Measurements from ENCODE around the gene PTPRC.
"Not testable (repeated sequence)": the region's sequence is repeated elsewhere in the genome, so short reads cannot be mapped to it uniquely, and the experiment has no call there.

Gene PTPRC

DNA sequence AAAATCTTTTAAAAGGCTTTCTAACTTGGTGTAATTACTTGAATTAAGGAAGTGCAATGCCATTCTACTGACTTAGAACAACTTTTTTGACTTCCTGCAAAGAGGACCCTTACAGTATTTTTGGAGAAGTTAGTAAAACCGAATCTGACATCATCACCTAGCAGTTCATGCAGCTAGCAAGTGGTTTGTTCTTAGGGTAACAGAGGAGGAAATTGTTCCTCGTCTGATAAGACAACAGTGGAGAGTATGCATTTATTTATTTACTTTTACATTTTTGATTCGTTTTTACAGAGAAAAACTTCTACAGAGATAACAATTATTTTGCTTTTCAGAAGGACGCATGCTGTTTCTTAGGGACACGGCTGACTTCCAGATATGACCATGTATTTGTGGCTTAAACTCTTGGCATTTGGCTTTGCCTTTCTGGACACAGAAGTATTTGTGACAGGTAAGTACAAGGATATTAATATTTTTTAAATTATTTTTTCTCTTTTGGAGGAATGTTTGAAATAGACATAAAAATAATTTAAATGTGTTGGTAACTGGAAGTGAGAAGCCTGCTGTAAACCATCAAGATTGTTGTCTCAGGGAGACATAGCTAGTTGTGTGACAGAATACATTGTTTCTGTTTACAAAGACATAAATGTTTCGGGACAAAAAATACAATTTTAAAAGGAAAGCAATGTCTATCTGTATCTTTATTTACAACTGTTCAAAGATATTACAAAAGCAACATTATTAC lies at the start of gene PTPRC:
PTPRC (plus strand) TSS at position 147 of the 742 bp plus-strand sequence; CDS start at position 376, 229 bp downstream.
- no peak for DNase-seq (ENCODE audit: low read depth in 2 of 2)

DNA sequence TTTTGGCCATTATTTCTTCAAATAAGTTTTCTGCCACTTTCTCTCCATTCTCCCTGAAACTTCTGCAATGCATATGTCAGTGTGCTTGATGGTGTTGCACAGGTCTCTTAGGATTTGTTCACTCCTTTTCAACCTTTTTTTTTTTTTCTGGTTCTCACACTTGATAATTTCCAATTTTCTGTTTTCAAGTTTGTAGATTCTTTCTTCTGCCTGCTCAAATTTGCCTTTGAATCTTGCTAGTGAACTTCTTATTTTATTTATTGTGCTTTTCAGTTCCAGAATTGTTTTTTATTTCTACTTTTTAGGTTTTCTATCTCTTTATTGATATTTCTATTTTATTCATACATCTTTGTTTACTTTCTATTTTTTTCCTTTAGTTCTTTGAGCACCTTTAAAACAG lies 48.4 kb upstream of the PTPRC start:
- no peak for DNase-seq (ENCODE audit: low read depth in 2 of 2)

GRCh38 chr1:198595765-198596164 lies 43.1 kb upstream of the PTPRC start:
- no peak for DNase-seq (ENCODE audit: low read depth in 2 of 2)

DNA sequence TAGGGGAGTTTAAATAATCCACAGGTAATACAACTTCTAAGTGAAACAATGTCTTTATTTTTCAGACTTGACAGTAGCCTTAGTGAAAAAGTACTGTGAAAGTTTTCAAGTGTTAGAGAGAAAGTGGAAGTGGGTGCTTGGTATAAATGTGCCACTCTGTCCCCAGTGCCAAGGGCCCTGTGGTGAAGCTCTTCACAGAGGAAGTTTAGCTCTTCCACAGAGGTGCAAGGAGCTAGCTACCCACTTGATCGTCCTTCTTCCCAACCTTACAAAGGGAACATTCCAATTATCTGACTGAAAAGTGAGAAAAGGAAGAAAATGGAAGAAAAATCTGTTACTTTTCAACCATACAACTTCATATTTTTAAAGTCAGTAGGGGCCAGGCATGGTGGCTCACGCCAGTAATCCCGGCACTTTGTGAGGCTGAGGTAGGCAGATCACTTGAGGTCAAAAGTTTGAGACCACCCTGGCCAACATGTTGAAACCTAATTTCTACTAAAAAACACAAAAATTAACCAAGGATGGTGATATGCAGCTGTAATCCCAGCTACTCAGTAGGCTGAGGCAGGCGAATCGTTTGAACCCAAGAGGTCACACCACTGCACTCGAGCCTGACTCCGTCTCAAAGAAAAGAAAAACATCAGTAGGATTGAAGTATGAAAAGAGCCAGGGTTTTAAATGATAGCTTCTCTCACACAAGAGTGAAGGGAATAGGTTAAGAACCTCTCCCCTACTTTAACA lies 41.0 kb upstream of the PTPRC start:
- DNase-seq (ENCODE audit: low read depth in 2 of 2) = no peak

- no peak for DNase-seq (ENCODE audit: low read depth in 2 of 2)
These were observed 40.0 kb upstream of the PTPRC start for GRCh38 chr1:198598796-198599321.

- DNase-seq (ENCODE audit: low read depth in 2 of 2) = no peak
These were observed 39.1 kb upstream of the PTPRC start for GRCh38 chr1:198599749-198600148.

GRCh38 chr1:198600906-198601305 lies 37.9 kb upstream of the PTPRC start:
- no peak for DNase-seq (ENCODE audit: low read depth in 2 of 2)

GRCh38 chr1:198601310-198601709 lies 37.5 kb upstream of the PTPRC start:
- DNase-seq (ENCODE audit: low read depth in 2 of 2) = not testable (repeated sequence)

- DNase-seq (ENCODE audit: low read depth in 2 of 2) = peak; percentile 97 to 99
These were observed 36.6 kb upstream of the PTPRC start for GRCh38 chr1:198601936-198602889.

DNA sequence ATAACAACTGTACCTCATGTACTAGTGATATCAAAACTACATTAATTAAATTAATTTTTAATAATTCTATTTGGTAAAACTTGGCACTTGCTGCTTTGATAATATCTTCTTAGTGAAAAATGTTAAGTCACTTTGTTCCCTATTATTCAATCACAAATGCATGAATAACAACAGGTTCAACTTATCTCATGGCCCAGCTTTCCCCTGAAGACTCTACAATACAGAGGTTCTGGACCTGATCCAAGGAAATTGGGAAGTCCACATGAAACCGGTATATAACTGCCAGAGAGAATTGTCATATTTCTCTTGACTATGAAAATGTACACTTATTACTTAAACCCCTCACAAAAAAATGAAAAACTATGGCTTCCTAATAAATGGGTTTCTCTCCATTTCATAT lies 33.9 kb upstream of the PTPRC start:
- DNase-seq (ENCODE audit: low read depth in 2 of 2) = no peak

- no peak for DNase-seq (ENCODE audit: low read depth in 2 of 2)
These were observed 33.4 kb upstream of the PTPRC start for GRCh38 chr1:198605406-198605805.

- DNase-seq (ENCODE audit: low read depth in 2 of 2) = peak; percentile 66 to 77
These were observed 32.8 kb upstream of the PTPRC start for GRCh38 chr1:198606020-198606438.

GRCh38 chr1:198607714-198608113 lies 31.1 kb upstream of the PTPRC start:
- no peak for DNase-seq (ENCODE audit: low read depth in 2 of 2)

DNA sequence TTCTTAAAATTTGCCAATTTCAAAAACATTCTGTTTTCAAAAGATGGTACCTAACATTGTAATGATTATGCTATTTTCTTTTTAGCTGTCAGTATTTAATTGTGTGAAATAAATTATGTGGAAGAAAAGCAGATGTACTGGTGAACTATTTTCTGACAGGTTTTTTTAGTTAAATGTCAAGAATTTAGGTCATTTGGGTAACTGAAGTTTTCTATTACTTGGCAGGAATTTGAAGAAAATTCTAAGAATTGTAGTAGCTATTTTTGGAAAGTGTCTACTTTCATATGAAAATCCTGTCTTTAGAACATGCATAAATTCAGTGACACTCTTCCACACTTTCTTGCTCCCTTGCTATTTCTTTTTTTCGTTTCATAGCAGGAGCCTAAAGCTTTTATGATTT lies 28.5 kb upstream of the PTPRC start:
- peak; percentile 20 to 35 for DNase-seq (ENCODE audit: low read depth in 2 of 2)

DNA sequence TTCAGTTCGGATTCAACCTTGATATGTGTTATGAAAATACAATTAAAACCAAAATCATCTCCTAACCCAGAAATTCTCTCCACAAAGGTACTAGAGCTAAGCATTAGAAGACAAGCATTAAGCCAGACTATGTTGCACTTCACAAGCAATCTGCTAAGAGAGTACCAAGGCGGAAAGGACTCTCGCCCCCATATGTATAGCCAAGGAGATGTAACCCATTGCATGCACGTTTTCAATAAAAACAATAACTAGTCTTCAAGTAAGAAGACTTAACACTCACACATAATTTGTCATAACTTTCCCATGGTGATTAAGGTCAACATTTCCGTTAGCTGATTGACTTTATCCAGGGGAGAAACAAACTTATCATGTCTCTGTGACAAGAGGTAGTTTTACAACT lies 27.6 kb upstream of the PTPRC start:
- no peak for DNase-seq (ENCODE audit: low read depth in 2 of 2)

GRCh38 chr1:198612471-198613260 lies 26.2 kb upstream of the PTPRC start:
- DNase-seq (ENCODE audit: low read depth in 2 of 2) = no peak

GRCh38 chr1:198617406-198617805 lies 21.4 kb upstream of the PTPRC start:
- no peak for DNase-seq (ENCODE audit: low read depth in 2 of 2)

DNA sequence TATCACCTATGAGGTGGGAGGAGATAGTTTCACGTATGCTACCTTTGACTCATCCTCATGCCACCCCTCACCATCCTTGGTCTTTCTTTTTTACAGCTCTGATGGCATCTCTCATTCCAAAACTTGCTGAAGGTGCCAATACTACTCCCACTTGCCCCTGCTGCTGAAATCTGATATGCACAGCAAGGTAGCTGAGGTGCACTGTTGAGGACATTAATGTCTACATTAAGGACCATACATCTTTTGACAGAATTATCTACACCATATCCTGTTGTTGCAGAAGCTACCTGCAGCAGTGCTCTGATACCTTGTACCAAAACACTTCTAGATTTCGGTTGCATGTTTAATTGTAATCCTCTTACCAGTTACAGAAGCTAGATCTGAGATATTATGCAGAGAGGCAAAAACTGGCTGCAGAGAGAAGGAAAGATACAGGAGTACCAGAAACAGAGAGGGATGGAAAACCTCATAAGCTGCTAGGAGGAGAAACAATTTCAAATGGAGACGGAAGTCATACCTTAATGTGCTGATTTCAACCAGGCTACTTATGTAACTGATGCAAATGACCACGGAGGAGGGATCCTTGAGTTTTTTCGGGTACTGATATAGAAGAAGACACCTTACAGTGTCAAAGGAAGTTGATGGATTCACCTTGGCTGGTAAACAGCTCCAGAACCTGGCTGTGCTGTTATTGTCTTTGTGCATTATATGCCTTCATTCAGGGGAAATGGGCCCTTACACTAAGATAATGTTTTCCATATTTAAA lies 19.3 kb upstream of the PTPRC start:
- no peak for DNase-seq (ENCODE audit: low read depth in 2 of 2)

DNA sequence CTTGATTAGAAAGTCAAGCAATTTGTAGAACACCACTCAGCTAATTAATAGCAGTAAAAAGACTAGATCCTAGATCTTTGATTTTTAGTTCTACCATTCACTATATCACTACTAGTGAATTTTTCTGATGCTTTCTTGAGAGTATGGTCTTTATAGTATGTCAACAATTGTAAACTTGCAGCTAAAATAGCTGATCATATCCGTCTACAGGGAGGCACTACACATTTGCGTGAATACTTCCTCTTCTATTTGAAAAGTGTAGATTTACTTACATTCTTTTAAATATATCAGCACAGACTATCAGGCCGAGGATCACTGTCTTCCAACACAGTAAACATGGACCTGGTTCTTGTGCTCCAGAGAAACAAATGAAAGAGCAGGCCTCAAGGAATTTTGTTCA lies 18.6 kb upstream of the PTPRC start:
- DNase-seq (ENCODE audit: low read depth in 2 of 2) = no peak

Data from fibroblast of skin of left biceps (primary cell).